Left lung (tissue), 10 donors: ENCODE measurements around the gene PRKCA. TPM values are rescaled to one million over a fixed set of nuclear protein-coding genes. Genes with fewer than 3 reads are reported as not detected.

Source experiments
- ATAC-seq: fragments of 200-7000 bp; cut with Tn5 transposase; one replicate; pipeline ENCODE4 v1.9.1; 2020; ENCODE audit warnings: moderate library complexity
- DNase-seq, 4 donors: peaks; one replicate each; pipeline ENCODE4 v3.0.0-alpha.2; 2013 to 2020
- H3K27ac ChIP-seq, 2 donors: fragments of 200-600 bp; sonication (generic) in 1 of 2; one replicate each; pipeline versions ENCODE4 v1.5.0 to v1.8.0; 2020 to 2021
- H3K27me3 ChIP-seq, 2 donors: fragments of 200-600 bp; sonication (generic) in 1 of 2; one replicate each; pipeline versions ENCODE4 v1.5.0 to v1.8.0; 2020 to 2021
- H3K36me3 ChIP-seq, 2 donors: fragments of 200-600 bp; sonication (generic) in 1 of 2; one replicate each; pipeline versions ENCODE4 v1.5.0 to v1.8.0; 2020 to 2021
- H3K4me1 ChIP-seq, 2 donors: fragments of 200-600 bp; one replicate each; pipeline ENCODE4 v1.8.0; 2021
- H3K4me3 ChIP-seq, 2 donors: fragments of 200-600 bp; sonication (generic) in 1 of 2; one replicate each; pipeline versions ENCODE4 v1.5.0 to v1.8.0; 2020 to 2021; ENCODE audit warnings: mild to moderate bottlenecking in 1 of 2
- H3K9me3 ChIP-seq, 2 donors: fragments of 200-600 bp; sonication (generic) in 1 of 2; one replicate each; pipeline versions ENCODE4 v1.5.0 to v1.8.0; 2020 to 2021
- intact Hi-C, 2 donors: fragments of 100-400 bp; cut with DNase I; formaldehyde crosslinking; loops; one replicate each; pipeline versions ENCODE4 v1.11.2 to v1.14.2; 2022
- polyA plus RNA-seq, 6 donors: library from polyadenylated mRNA; unstranded; fragments of 120-200 nt; gene quantifications; one replicate each; pipeline ENCODE4 v1.2.1, GENCODE V29; 2013; ENCODE audit not compliant: insufficient read length in 6 of 6
- total RNA-seq, 2 donors: library from RNA; stranded (reverse); fragmentation: NEBNext Ultra II Directional; extraction: Animal tissue kit (Norgen Biotek cat#: 25700); gene quantifications; one replicate each; pipeline ENCODE4 v1.2.1, GENCODE V29; 2021
- TF ChIP-seq, protein P1 (sequence below), 2 donors: fragments of 200-600 bp; sonication (generic) in 1 of 2; IDR thresholded peaks; one replicate each; pipeline versions ENCODE4 v1.5.0 to v1.8.0; 2021; ENCODE audit warnings: antibody characterized with exemption in 2 of 2
- donor health status: DM: no; HTN: yes; CAD: no.
- donor health status: DM: no; HTN: no; CAD: no.

PRKCA gene
- total and polyA plus RNA-seq, 8 donors = 16.4 to 30.4 (median 17.5) TPM

DNA sequence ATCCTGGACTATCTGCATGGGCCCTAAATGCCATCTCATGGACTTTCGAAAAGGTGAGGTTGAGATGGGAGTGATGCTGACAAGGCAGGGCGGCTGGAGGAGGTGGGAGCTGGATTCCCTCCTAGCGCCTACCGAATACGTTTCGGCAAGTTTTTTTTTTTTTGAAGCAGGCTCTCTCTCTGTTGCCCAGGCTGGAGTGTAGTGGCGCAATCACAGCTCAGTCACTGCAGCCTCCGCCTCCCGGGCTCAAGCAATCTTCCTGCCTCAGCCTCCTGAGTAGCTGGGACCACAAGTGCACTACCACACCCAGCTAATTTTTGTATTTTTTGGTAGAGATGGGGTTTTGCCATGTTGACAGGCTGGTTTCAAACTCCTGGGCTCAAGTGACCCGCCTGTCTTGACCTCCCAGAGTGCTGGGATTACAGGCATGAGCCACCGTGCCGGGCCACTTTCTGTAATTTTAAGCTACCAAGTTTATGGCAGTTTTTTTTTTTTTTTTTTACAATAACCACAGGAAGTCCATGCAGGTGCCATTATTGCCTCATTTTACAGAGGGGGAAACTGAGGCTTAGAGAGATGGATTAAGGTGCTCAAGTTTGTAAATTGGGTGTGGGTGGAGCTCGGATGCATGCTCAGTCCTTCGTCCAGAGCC is 246.4 kb downstream of the PRKCA start:
- peaks cover 0 to 12% of the 10 kb centered on the region in 2 donors for H3K4me1 ChIP-seq
- TF ChIP-seq, protein P1, sequence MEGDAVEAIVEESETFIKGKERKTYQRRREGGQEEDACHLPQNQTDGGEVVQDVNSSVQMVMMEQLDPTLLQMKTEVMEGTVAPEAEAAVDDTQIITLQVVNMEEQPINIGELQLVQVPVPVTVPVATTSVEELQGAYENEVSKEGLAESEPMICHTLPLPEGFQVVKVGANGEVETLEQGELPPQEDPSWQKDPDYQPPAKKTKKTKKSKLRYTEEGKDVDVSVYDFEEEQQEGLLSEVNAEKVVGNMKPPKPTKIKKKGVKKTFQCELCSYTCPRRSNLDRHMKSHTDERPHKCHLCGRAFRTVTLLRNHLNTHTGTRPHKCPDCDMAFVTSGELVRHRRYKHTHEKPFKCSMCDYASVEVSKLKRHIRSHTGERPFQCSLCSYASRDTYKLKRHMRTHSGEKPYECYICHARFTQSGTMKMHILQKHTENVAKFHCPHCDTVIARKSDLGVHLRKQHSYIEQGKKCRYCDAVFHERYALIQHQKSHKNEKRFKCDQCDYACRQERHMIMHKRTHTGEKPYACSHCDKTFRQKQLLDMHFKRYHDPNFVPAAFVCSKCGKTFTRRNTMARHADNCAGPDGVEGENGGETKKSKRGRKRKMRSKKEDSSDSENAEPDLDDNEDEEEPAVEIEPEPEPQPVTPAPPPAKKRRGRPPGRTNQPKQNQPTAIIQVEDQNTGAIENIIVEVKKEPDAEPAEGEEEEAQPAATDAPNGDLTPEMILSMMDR (IDR thresholded peaks at IDR 0.05) = no peak
- intact Hi-C loops = no loop called here
- no peak overlapping the region for H3K4me3 ChIP-seq
- H3K27ac ChIP-seq = no peak overlapping the region
- no peaks in the 10 kb centered on the region for H3K36me3 ChIP-seq
- ATAC-seq = peak; percentile 23
- peaks cover 0 to 11% of the 10 kb centered on the region in 2 donors for H3K9me3 ChIP-seq
- DNase-seq = no peak
- H3K27me3 ChIP-seq = no peaks in the 10 kb centered on the region

DNA sequence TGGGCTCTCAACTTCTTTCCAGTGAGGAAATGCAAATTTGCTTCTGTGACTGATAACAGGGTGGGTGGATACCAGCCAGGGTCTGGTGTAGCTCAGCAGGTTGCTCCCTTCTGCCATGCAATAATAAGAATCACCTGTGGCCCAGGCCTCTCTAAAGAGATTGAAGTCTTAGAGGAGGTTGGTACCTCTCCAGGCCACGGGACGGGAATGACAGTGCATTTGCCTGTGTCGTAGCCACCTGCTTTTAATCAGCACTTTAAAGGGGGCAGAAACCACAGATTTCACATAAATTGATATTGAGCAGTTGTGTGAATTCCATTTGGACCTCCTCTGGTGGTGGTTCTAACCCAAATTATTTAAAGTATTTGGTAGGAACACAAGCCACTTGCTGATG is 246.9 kb downstream of the PRKCA start:
- intact Hi-C loops = no loop called here
- ATAC-seq = no peak
- TF ChIP-seq, protein P1 (IDR thresholded peaks at IDR 0.05) = no peak
- no peak for DNase-seq
- H3K4me1 ChIP-seq = peaks cover 0 to 12% of the 10 kb centered on the region in 2 donors
- no peaks in the 10 kb centered on the region for H3K36me3 ChIP-seq
- H3K27me3 ChIP-seq = no peaks in the 10 kb centered on the region
- H3K27ac ChIP-seq = no peak overlapping the region
- peaks cover 0 to 11% of the 10 kb centered on the region in 2 donors for H3K9me3 ChIP-seq
- no peak overlapping the region for H3K4me3 ChIP-seq

DNA sequence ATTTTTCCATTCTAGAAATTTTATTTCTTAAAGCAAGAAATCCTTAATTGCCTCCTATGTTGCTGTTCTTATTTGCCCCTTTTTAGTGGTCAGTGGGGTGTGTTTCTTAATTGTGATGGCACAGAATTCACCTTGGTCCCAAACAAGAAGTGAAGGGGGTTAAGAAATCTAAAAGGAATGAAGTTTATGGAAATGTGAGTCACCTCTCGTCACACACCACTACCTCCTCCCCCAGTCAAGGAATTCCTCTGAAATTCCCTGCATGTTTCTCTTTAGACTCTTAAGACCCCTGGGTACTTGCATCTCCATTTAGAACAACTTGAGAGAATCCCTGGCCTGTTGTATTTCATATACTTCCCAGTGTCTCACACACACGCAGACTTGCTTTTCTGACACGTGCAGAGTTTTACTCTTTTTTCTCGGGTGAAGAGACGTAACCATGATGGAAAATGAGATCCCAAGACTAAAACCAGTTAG is 247.4 kb downstream of the PRKCA start:
- intact Hi-C loops = no loop called here
- peaks cover 0 to 11% of the 10 kb centered on the region in 2 donors for H3K9me3 ChIP-seq
- TF ChIP-seq, protein P1 (IDR thresholded peaks at IDR 0.05) = no peak
- peaks cover 0 to 12% of the 10 kb centered on the region in 2 donors for H3K4me1 ChIP-seq
- no peaks in the 10 kb centered on the region for H3K36me3 ChIP-seq
- no peak overlapping the region for H3K4me3 ChIP-seq
- H3K27ac ChIP-seq = no peak overlapping the region
- no peaks in the 10 kb centered on the region for H3K27me3 ChIP-seq
- DNase-seq (no peak), ATAC-seq (no peak)

DNA sequence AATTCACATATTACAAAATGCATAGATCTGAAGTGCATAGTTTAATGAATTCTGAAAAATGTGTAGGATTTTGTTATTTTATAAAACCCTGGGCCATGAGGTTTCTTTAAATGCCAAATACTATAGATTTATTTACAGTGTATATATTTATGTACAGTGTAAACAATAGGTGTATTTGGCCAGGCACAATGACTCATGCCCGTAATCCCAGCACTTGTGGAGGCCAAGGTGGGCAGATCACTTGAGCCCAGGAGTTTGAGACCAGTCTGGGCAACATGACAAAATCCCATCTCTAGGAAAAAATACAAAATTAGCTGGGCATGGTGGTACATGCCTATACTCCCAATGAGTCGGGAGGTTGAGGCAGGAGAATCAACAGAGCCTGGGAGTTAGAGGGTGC is 249.4 kb downstream of the PRKCA start:
- Histone ChIP-seq H3K27ac (no peak overlapping the region), H3K4me3 (no peak overlapping the region), H3K4me1 (peaks cover 0 to 12% of the 10 kb centered on the region in 2 donors), H3K9me3 (no peaks in the 10 kb centered on the region), H3K27me3 (no peaks in the 10 kb centered on the region), H3K36me3 (no peaks in the 10 kb centered on the region)
- ATAC-seq (no peak), DNase-seq (no peak)
- intact Hi-C loops = no loop called here
- TF ChIP-seq, protein P1 (IDR thresholded peaks at IDR 0.05) = no peak

DNA sequence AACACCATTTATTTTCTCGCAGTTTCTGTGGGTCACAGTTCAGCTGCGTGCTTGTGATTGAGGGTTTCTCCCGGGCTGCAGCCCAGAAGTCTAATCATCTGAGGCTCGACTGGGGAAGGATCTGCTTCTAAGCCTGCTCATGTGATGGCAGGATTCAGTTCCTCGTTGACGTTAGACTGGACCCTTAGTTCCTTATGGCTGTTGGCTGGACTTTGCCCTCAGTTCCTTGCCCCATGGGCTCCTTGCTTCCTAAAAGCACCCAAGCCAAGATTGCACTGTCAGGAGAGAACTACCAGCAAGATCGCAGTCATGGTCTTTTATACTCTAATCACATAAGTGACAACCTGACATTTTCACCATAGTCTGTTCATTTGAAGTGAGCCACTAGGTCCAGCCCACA is 250.0 kb downstream of the PRKCA start:
- Histone ChIP-seq H3K4me1 (peaks cover 0 to 12% of the 10 kb centered on the region in 2 donors), H3K9me3 (no peaks in the 10 kb centered on the region), H3K27ac (no peak overlapping the region), H3K36me3 (no peaks in the 10 kb centered on the region), H3K27me3 (no peaks in the 10 kb centered on the region), H3K4me3 (no peak overlapping the region)
- ATAC-seq (no peak), DNase-seq (no peak)
- TF ChIP-seq, protein P1 (IDR thresholded peaks at IDR 0.05) = no peak
- intact Hi-C loops = no loop called here
